Measurements from ENCODE around the gene ACADVL.

Gene ACADVL

GRCh38 chr17:7191571-7192270 is 28.0 kb upstream of the ACADVL start:
- DNase-seq (ENCODE audit: low read depth), result peak; percentile 55

DNA sequence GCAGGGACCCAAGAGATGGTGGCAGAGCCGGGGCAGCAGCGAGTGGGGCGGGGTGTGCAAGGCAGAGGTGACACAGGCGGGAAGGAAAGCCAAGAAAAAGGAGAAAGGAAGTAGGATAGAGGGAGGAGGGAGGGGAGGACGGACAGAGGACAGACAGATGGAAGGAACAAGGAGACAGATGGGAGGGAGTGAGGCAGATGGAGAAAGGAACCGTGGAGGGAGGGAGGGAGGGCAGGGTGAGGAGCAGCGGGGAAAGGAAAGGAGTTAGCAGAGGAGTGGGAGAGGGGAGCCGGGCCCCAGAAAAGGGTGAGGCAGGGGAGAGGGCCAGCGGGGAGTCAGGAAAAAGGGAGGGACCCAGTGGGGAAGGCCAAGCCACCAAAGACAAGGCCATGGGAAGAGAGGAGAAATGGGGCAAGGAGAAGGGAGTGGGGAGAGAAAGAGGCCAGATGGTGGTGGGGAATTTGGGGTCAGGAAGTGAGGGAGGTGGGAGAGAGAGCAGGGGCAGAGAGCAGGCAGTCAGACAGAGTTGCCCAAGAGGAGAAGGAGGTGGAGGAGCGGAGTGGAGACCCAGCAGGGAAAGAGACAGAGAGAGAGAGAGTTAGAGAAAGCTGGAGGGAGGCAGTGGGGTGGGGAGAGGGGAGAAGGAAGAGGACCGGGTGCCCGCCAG is 27.3 kb upstream of the ACADVL start:
- DNase-seq (ENCODE audit: low read depth), result no peak

GRCh38 chr17:7195971-7196370 is 23.8 kb upstream of the ACADVL start:
- no peak for DNase-seq (ENCODE audit: low read depth)

GRCh38 chr17:7196651-7197401 is 22.9 kb upstream of the ACADVL start:
- no peak for DNase-seq (ENCODE audit: low read depth)

GRCh38 chr17:7203391-7203790 is 16.3 kb upstream of the ACADVL start:
- DNase-seq (ENCODE audit: low read depth), result no peak

GRCh38 chr17:7204336-7204735 is 15.4 kb upstream of the ACADVL start:
- DNase-seq (ENCODE audit: low read depth), result no peak

- DNase-seq (ENCODE audit: low read depth), result peak; percentile 81
These were observed 14.8 kb upstream of the ACADVL start for GRCh38 chr17:7204828-7205461.

DNA sequence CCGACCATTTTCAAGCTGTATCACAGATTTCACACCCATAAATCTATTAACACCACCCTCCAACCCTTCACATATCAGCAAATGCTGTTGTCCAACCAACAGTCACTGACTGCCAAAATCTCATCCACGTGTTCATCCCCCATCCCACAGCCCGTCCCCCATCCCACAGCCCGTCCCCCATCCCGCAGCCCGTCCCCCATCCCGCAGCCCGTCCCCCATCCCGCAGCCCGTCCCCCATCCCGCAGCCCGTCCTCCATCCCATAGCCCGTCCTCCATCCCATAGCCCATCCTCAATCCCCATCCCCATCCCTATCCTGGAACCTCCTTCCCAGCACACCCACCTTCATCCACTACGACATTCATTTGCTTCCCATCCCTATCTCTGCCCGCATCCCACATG is 14.2 kb upstream of the ACADVL start:
- no peak for DNase-seq (ENCODE audit: low read depth)

- no peak for DNase-seq (ENCODE audit: low read depth)
These were observed 12.4 kb upstream of the ACADVL start for GRCh38 chr17:7207120-7208001.

DNA sequence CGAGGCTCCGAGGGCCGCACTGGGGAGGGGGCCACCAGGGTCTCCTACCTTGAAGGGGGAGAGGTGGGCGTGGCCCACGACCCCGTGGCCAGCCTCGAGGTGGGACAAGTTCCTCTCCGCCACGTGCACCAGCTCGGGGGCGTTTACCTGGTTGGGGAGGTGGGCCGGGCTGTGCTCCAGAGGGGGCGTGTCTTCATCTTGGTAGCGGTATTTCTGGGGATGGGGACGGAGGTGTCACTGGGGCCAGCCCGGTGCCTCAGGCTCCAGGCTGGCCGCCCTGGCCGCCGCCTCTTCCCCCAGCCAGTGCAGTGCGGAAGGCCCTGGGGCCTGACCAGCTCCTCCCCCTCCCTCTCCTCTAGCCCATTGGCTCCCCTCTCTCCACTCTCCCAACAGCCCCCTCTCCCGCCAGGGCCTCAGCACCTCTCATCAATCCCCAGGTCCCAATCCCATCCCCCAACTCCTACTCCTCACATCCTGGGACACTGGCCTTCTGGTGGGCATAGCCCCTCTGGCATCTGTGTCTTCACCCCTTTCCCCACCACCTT is 11.6 kb upstream of the ACADVL start:
- DNase-seq (ENCODE audit: low read depth), result no peak

- DNase-seq (ENCODE audit: low read depth), result no peak
These were observed 10.8 kb upstream of the ACADVL start for GRCh38 chr17:7208754-7209460.

- no peak for DNase-seq (ENCODE audit: low read depth)
These were observed 8.1 kb upstream of the ACADVL start for GRCh38 chr17:7211491-7212273.

- peak; percentile 68 for DNase-seq (ENCODE audit: low read depth)
These were observed 5.8 kb upstream of the ACADVL start for GRCh38 chr17:7213895-7214299.

GRCh38 chr17:7214300-7215135 is 5.2 kb upstream of the ACADVL start:
- DNase-seq (ENCODE audit: low read depth), result peak; percentile 97

GRCh38 chr17:7215136-7215638 is 4.6 kb upstream of the ACADVL start:
- DNase-seq (ENCODE audit: low read depth), result no peak

GRCh38 chr17:7215652-7216180 is 4.0 kb upstream of the ACADVL start:
- peak; percentile 35 for DNase-seq (ENCODE audit: low read depth)

DNA sequence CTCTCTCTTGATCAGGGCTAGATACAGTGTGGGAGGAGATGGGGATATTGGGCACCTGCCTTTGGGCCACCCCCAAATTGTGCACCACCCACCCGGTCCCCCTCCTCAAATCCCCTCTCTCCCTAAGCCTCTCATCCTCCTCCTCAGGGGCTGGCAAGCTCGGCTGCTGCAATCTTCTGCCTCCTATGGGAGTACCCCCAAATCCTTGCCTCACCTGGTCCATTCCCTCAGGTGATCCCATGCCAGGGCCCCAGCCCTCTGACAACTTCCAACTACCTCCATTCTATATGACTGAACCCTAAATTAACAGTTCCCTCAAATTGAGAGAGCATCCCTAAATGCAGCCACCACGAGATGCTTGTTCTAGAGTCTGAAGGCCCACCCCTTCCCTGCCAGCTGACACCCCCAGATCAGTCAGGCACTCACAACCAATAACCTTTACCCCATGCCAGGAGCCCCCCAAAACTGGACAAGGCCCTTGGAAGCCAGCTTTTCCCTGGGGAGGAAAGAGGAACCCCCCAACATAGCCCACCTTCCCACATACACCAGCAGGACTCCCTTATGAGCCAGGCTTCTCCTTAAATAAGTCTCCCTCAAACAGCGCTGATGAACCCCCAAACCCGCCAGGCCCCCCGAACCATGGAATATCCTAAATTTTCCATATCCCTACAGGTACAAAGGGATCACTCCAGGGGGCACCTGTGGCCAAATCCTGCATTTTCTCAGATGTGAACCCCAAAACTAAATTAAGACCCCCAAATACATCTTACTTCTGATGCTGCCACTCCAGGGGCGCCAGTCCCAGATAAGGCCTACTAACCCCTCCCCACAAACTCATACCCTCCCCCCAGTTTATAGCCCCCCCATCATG is 3.3 kb upstream of the ACADVL start:
- no peak for DNase-seq (ENCODE audit: low read depth)

Measured in EH (cell line).